Endothelial cell of umbilical vein (primary cell): ENCODE measurements around the gene CTPS1. TPM values are rescaled to one million over a fixed set of nuclear protein-coding genes. Genes with fewer than 3 reads are reported as not detected.

ENCODE experiments used
- BruUV-seq: library from RNA; stranded (reverse); fragments of 400-500 nt; replicated peaks from 2 replicates; lab custom pipeline; 2021; lab: Mats Ljungman, UMichigan
- CTCF ChIA-PET: fragments of 300-600, 350-600 bp; sonication (Branson Sonifier 250); formaldehyde crosslinking; loops from one replicate; lab custom pipeline; 2021; ENCODE audit warnings: antibody characterized with exemption, inconsistent platforms; lab: Charles Lee
- POLR2A ChIA-PET: fragments of 300-600, 350-600 bp; sonication (Branson Sonifier 250); formaldehyde crosslinking; loops from one replicate; lab custom pipeline; 2021; ENCODE audit warnings: antibody characterized with exemption, inconsistent platforms; lab: Charles Lee
- DNase-seq: peaks from one replicate; pipeline ENCODE4 v3.0.0-alpha.2; 2011; ENCODE audit warnings: low read depth, low spot score
- FAIRE-seq: peaks from 2 replicates; lab custom pipeline; 2011; peaks lifted over from hg19 to GRCh38; lab: Jason Lieb, UNC
- H2AFZ ChIP-seq: 2 replicates; pipeline ENCODE4 v1.6.0; 2012; ENCODE audit warnings: low read depth, low read length, control low read depth, inconsistent platforms
- H3K27ac ChIP-seq: 2 replicates; pipeline ENCODE4 v1.5.1; 2011; ENCODE audit warnings: low read depth, mild to moderate bottlenecking, control low read depth, low read length, moderate library complexity; ENCODE audit not compliant: insufficient read depth
- H3K27me3 ChIP-seq, 2 experiments: 2 replicates each; pipeline versions ENCODE4 v1.6.0 to v1.6.1; 2011; ENCODE audit warnings: low read length in 2 of 2, mixed read lengths in 1 of 2; ENCODE audit not compliant: control insufficient read depth in 2 of 2, insufficient read depth in 2 of 2
- H3K36me3 ChIP-seq, 2 experiments: 2 replicates in 1 of 2; 3 replicates in 1 of 2; pipeline ENCODE4 v1.5.1; 2011; ENCODE audit warnings: low read length in 2 of 2, mild to moderate bottlenecking in 1 of 2, moderate library complexity in 1 of 2; ENCODE audit not compliant: control insufficient read depth in 2 of 2, insufficient read depth in 2 of 2; ENCODE audit errors: extremely low read depth in 1 of 2
- H3K4me1 ChIP-seq: 3 replicates; pipeline ENCODE4 v1.5.1; 2011; ENCODE audit warnings: mild to moderate bottlenecking, low read length; ENCODE audit not compliant: control insufficient read depth, insufficient read depth; ENCODE audit errors: extremely low read depth
- H3K4me2 ChIP-seq: 2 replicates; pipeline ENCODE4 v1.6.1; 2011; ENCODE audit warnings: low read length, control low read depth, mixed read lengths; ENCODE audit not compliant: insufficient read depth
- H3K4me3 ChIP-seq, 3 experiments: fragments of 200-600 bp in 1 of 3; sonication (generic), shearing (Covaris generic) in 1 of 3; replicated peaks in 1 of 3; 2 replicates each; pipeline ENCODE4 v1.5.1; 2011 to 2016; ENCODE audit warnings: control low read depth in 3 of 3, low read length in 3 of 3, mild to moderate bottlenecking in 2 of 3, inconsistent platforms in 1 of 3, low read depth in 1 of 3, moderate library complexity in 1 of 3; ENCODE audit not compliant: insufficient read depth in 1 of 3
- H3K79me2 ChIP-seq: 2 replicates; pipeline ENCODE4 v1.6.0; 2012; ENCODE audit warnings: low read length, inconsistent platforms; ENCODE audit not compliant: control insufficient read depth, insufficient read depth
- H3K9ac ChIP-seq: replicated peaks from 2 replicates; pipeline ENCODE3; 2011; ENCODE audit warnings: low read length, control low read depth; ENCODE audit not compliant: insufficient read depth; ENCODE audit errors: extremely low read depth
- H3K9me1 ChIP-seq: replicated peaks from 3 replicates; pipeline ENCODE4 v1.6.0; 2011; ENCODE audit warnings: mild to moderate bottlenecking, low read length; ENCODE audit not compliant: control insufficient read depth, insufficient read depth; ENCODE audit errors: extremely low read depth
- H3K9me3 ChIP-seq: replicated peaks from 2 replicates; pipeline ENCODE4 v1.5.1; 2012; ENCODE audit warnings: low read length, inconsistent platforms; ENCODE audit not compliant: control insufficient read depth, insufficient read depth
- H4K20me1 ChIP-seq: replicated peaks from 2 replicates; pipeline ENCODE3; 2011; ENCODE audit warnings: mild to moderate bottlenecking, low read length; ENCODE audit not compliant: control insufficient read depth, insufficient read depth; ENCODE audit errors: extremely low read depth
- CTCF ChIP-seq, 2 donors: IDR thresholded peaks; 1 replicate in 1 of 2; 2 replicates in 1 of 2; pipeline ENCODE4 v1.5.1; 2011; ENCODE audit warnings: low read length in 2 of 2, mild to moderate bottlenecking in 2 of 2, moderate library complexity in 2 of 2, control low read depth in 1 of 2, inconsistent platforms in 1 of 2, low read depth in 1 of 2; ENCODE audit not compliant: insufficient read depth in 1 of 2; ENCODE audit errors: extremely low read depth in 1 of 2
- EZH2 ChIP-seq: IDR thresholded peaks from 2 replicates; pipeline ENCODE4 v1.6.1; 2012; ENCODE audit warnings: borderline replicate concordance, low read depth, mild to moderate bottlenecking, moderate library complexity, low read length, inconsistent platforms; ENCODE audit not compliant: severe bottlenecking
- FOS ChIP-seq: IDR thresholded peaks from 2 replicates; pipeline ENCODE4 v1.6.1; 2011; ENCODE audit warnings: mild to moderate bottlenecking, low read length, moderate library complexity, borderline replicate concordance; ENCODE audit not compliant: insufficient read depth
- GATA2 ChIP-seq: IDR thresholded peaks from 2 replicates; pipeline ENCODE4 v1.7.0; 2011; ENCODE audit warnings: low read depth, mild to moderate bottlenecking, moderate library complexity, mixed read lengths, low read length; ENCODE audit not compliant: insufficient read length, insufficient read depth
- JUN ChIP-seq: IDR thresholded peaks from 2 replicates; pipeline ENCODE4 v1.6.1; 2011; ENCODE audit warnings: borderline replicate concordance, low read depth; ENCODE audit not compliant: insufficient read length, insufficient read depth
- MAX ChIP-seq: IDR thresholded peaks from 2 replicates; pipeline ENCODE4 v1.6.1; 2011; ENCODE audit not compliant: insufficient read depth, insufficient read length
- MYC ChIP-seq: IDR thresholded peaks from one replicate; pipeline ENCODE4 v1.6.1; 2011; ENCODE audit warnings: mild to moderate bottlenecking, low read depth, low read length
- POLR2A ChIP-seq: IDR thresholded peaks from 2 replicates; pipeline ENCODE4 v1.6.1; 2012; ENCODE audit warnings: low read depth, mild to moderate bottlenecking, control low read depth, low read length
- POLR2AphosphoS5 ChIP-seq: IDR thresholded peaks from 2 replicates; pipeline ENCODE4 v1.6.1; 2012; ENCODE audit warnings: low read depth, mild to moderate bottlenecking, control low read depth, low read length, moderate library complexity; ENCODE audit not compliant: insufficient read depth
- dilution Hi-C: fragments of 300-500 bp; cut with MboI; formaldehyde crosslinking; loops from one replicate; pipeline ENCODE4 v1.15.0; 2019; ENCODE audit warnings: low sequenced_read_pairs; ENCODE audit not compliant: extremely low pct_ligation_motif_present
- intact Hi-C: fragments of 100-400 bp; cut with micrococcal nuclease; formaldehyde crosslinking; loops from one replicate; pipeline ENCODE4 v1.10.0; 2022
- polyA plus RNA-seq, 4 experiments: library from polyadenylated mRNA; depleted of rRNA in 3 of 4; stranded (reverse) in 3 of 4; unstranded in 1 of 4; fragments of >200 nt; gene quantifications; 2 replicates each; pipeline versions ENCODE4 v1.2.1 to v1.2.3, GENCODE V29; 2011 to 2012; ENCODE audit warnings: missing spikeins in 1 of 4
- total RNA-seq: library from RNA; stranded (reverse); gene quantifications from 2 replicates; pipeline ENCODE4 v1.2.3, GENCODE V29; 2021

CTPS1 gene
- total and polyA plus RNA-seq, 2 donors (not counting 3 experiments of a cell fraction or from before 2014, with no cell fraction given): 24.9 to 65.8 TPM

- Histone ChIP-seq H3K36me3 (peaks cover 2 to 6% of the 10 kb centered on the region in 2 experiments), H3K9me3 (no peaks in the 10 kb centered on the region), H2AFZ (no peak overlapping the region), H3K27me3 (no peaks in the 10 kb centered on the region), H3K4me3 (no peak overlapping the region), H3K79me2 (no peaks in the 10 kb centered on the region), H3K4me2 (no peak overlapping the region), H3K9ac (no peak overlapping the region), H3K27ac (no peak overlapping the region), H3K9me1 (no peaks in the 10 kb centered on the region), H4K20me1 (no peaks in the 10 kb centered on the region), H3K4me1 (peaks cover 14% of the 10 kb centered on the region)
- CTCF ChIA-PET: interaction anchor here (1.3 to 3.3 kb wide), 2 partner anchors 13 to 203 kb away, joined by 3 to 12 read pairs; no protein-coding TSS in a partner anchor
- POLR2A ChIA-PET: no interaction called here
- DNase-seq (no peak), FAIRE-seq (no peak)
- intact Hi-C loops: no loop called here
- TF ChIP-seq MAX (no peak), MYC (no peak), POLR2AphosphoS5 (no peak), CTCF (IDR thresholded peaks at IDR 0.05; ENCODE audit: extremely low read depth in 1 of 2, insufficient read depth in 1 of 2, low read depth in 1 of 2, low read length in 2 of 2) (no peak), GATA2 (no peak), EZH2 (no peak), FOS (no peak), POLR2A (no peak), JUN (no peak)
- dilution Hi-C loops: no loop called here
- BruUV-seq: no TSS peak
Observed at GRCh38 chr1:41037116-41037903, 57.8 kb downstream of the CTPS1 start.
